Stimulated activated CD4-positive, alpha-beta T cell treated with anti-CD3 and anti-CD28 coated beads, Interleukin-2, amount 100 ng/mL, for 4 hours (primary cell): Measurements from ENCODE around the gene HRH1.
A peak's percentile ranks its signal among the peaks of the same experiment; 100 is the strongest.
"Not testable (repeated sequence)": the region's sequence is repeated elsewhere in the genome, so short reads cannot be mapped to it uniquely, and the experiment has no call there.

ENCODE experiments used
- DNase-seq: peaks from one replicate; pipeline ENCODE4 v3.0.0-alpha.2; 2020; ENCODE audit warnings: low read depth

Gene HRH1

GRCh38 chr3:11154036-11154952, at the start of gene HRH1:
HRH1 (plus strand) TSS chr3:11154493; CDS start chr3:11259038, 104,545 bp downstream.
- DNase-seq, result peak; percentile 9

DNA sequence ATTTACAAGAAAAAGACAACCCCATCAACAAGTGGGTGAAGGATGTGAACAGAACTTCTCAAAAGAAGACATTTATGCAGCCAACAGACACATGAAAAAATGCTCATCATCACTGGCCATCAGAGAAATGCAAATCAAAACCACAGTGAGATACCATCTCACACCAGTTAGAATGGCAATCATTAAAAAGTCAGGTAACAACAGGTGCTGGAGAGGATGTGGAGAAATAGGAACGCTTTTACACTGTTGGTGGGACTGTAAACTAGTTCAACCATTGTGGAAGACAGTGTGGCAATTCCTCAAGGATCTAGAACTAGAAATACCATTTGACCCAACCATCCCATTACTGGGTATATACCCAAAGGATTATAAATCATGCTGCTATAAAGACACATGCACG, 41.0 kb upstream of the HRH1 start:
- DNase-seq, result not testable (repeated sequence)

- no peak for DNase-seq
These were observed 38.7 kb upstream of the HRH1 start for GRCh38 chr3:11115548-11115947.

- DNase-seq, result no peak
These were observed 37.8 kb upstream of the HRH1 start for GRCh38 chr3:11116336-11117059.

- DNase-seq, result no peak
These were observed 36.7 kb upstream of the HRH1 start for GRCh38 chr3:11117591-11117990.

GRCh38 chr3:11118181-11118682, 36.1 kb upstream of the HRH1 start:
- DNase-seq, result no peak

DNA sequence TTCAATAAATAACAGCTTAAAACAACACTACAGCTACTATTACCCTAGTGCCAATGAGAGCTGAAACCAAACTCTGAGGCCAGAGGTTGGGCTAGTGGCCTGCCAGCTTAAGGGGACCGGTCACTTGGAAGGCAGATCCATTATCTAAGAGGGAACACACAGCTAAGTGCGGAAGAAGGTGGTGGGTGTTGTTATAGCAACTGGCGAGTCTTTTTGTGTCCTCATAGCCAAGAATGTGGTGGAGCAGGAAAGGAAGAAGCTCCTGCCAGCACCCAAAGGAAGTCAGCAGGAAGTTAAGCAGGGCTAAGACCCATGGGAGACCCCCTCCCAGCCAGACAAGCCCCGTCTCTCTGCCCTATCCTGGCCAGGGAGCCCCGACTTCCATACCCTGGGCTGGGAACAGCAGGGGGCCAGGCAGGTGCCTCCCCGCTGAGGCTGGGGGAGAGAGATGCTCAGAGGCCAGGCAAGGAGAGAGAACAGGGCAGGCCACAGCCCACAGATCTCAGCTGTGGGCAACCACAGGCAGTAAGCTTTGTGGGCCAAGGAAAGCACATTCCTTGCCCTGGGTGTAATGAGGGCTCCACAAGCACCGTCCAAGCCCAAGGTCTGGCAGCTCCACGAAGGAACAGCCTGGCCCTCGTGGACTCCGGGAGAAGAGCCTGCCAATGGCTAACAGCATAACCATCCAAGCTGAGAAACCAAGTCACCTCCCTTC, 34.0 kb upstream of the HRH1 start:
- DNase-seq, result no peak

DNA sequence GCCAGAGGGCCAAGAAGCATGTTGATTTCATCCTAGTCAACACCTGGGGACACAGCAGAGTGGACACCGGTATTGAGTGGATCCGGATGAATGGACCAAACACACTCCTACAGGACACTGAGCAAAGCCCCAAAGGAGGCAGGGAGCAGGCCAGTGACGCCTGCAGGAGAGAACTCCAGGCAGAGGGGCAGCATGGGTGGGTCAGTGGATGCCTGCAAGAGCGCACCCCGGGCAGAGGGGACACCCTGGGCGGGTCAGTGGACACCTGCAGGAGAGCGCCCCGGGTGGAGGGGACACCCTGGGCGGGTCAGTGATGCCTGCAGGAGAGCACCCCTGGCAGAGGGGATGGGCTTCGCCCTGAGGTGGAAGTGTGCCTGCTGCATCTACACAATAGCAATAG, 27.6 kb upstream of the HRH1 start:
- DNase-seq, result no peak

GRCh38 chr3:11128682-11129632, 25.3 kb upstream of the HRH1 start:
- no peak for DNase-seq

DNA sequence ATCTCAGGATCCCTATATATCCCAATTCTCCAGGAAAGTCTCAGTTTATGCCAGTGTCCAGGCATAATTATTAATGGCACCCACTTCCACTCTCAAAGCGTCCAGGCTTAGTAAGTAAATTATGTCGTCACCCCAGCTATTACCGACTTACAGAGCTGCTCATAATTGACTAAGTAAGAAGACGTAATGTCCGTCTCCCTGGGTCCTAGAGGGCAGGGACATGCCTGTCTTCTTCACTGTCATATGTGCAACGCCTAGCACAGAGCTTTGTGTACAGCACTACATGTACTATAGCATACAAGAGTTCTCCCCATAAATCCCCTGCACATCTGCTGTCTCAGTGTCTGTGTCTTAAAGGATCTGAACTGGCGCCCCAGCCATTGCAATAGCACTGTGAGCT, 23.9 kb upstream of the HRH1 start:
- DNase-seq, result no peak

DNA sequence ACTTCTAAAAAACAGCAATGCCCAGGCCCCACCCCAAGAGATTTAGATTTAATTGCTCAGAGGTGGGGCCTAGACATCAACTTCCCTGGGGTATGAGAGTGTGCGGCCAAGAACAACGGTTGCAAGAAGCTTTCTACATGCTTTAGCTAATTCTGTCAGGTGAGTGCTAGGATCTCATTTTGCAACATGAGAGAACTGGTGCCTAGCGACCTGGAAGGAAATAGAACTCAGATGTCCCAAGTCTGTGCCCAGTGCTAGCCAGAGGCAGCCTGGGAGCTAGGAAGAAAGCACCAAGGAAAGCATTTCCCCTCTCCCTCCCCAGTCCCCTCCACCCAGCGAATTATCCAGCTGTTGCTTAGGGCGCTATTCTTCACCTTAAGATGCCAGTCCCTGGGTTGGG, 22.9 kb upstream of the HRH1 start:
- no peak for DNase-seq

GRCh38 chr3:11131886-11132285, 22.4 kb upstream of the HRH1 start:
- not testable (repeated sequence) for DNase-seq

DNA sequence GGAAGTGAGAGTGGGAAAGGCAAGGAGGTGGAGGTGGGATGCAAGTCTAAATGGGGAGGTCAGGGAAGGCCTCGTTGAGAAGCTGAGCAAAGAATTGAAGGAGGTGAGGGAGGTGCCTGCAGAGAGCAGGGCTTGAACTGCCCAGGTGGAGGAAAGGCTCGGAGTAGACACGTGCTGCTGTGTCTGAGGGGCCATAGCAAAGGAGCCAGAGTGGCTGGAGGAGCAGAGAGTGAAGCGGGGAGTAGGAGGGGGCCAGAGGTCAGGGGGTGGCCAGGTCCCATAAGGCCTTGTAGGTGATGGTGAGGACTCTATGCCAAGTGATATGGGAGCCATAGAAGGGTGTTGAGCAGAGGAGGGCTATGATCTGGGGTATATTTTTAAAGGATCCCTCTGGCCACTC, 21.4 kb upstream of the HRH1 start:
- DNase-seq, result no peak

GRCh38 chr3:11134794-11135193, 19.5 kb upstream of the HRH1 start:
- DNase-seq, result no peak

DNA sequence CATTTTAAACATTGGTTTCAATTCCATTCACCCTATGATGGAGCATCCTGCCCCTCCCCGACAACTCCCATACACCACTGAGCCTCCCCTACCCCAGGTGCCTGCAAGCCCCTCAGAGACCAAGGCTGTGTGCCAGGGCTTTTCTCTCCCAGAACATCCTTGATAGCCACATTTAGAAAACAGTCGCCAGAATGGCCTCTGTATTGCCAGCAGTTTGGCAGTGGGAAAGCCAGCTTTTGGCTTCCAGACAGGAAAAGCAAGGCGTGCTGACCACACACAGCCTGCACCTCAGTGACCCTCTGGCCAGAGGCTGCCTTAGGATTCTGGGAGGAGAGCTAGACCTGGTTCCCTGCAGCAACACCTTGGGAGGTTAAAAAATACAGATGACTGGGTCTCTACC, 18.2 kb upstream of the HRH1 start:
- DNase-seq, result no peak

- DNase-seq, result no peak
These were observed 17.3 kb upstream of the HRH1 start for GRCh38 chr3:11136830-11137626.

- no peak for DNase-seq
These were observed 16.7 kb upstream of the HRH1 start for GRCh38 chr3:11137627-11137959.

DNA sequence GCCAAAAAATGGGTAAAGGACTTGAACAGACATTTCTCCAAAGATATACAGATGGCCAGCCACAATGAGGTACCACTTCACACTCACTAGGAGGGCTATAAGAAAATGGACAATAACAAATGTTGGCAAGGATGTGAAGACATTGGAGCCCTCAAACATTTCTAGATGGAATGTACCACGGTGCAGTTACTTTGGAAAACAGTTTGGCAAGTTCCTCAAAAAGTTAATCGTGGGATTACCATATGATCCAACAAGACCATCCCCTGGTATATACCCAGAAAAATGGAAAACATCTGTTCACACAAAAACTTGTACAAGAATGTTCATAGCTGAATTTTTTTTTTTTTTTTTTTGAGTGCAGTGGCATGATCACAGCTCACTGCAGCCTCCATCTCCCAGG, 15.9 kb upstream of the HRH1 start:
- DNase-seq, result no peak

- no peak for DNase-seq
These were observed 14.1 kb upstream of the HRH1 start for GRCh38 chr3:11140030-11140712.

DNA sequence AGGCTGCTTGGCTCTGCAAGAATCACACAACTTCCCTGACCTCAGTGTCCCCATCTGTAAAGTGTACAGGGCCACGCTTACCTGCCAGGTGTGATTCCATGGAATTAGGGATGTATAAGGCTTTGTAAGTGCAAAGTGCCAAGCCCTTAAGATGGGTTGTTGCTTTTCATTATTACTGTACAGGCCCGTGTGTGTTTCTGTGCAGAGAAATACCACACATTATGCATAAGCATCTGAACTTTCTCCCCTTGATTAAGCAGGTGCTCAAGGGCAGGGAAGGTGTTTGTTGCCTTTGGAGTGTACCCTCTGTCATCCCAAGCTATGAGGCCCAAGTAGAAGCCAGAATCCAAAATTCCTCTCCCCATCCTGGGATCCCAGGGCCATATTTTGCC, 13.6 kb upstream of the HRH1 start:
- no peak for DNase-seq
